NT2/D1 (cell line): ENCODE results near the gene PLXNA3.

Source experiments
- SUZ12 ChIP-seq: IDR thresholded peaks from 2 replicates; pipeline ENCODE4 v1.6.1; 2011; ENCODE audit not compliant: insufficient read length, insufficient read depth; ENCODE audit errors: extremely low read depth
- YY1 ChIP-seq: IDR thresholded peaks from 2 replicates; pipeline ENCODE4 v1.6.1; 2011; ENCODE audit not compliant: insufficient read length, insufficient read depth
- ZNF274 ChIP-seq: IDR thresholded peaks from 2 replicates; pipeline ENCODE4 v1.6.1; 2011; ENCODE audit warnings: mild to moderate bottlenecking, low read depth, low read length

- no peak for TF ChIP-seq SUZ12
- no peak for TF ChIP-seq YY1
- TF ChIP-seq ZNF274: no peak
Observed at GRCh38 chrX:154481911-154482601, 24.0 kb downstream of the PLXNA3 start.
